Hepatocyte (in vitro differentiated cells): ENCODE data around the gene CASD1.

Experiments used
- CTCF ChIP-seq: fragments of 200-600 bp; sonication (generic); IDR thresholded peaks from 2 replicates; pipeline ENCODE4 v1.5.1; 2016; ENCODE audit warnings: antibody characterized with exemption, mild to moderate bottlenecking; ENCODE audit not compliant: poor library complexity
- EZH2 ChIP-seq: fragments of 200-600 bp; sonication (generic); IDR thresholded peaks from 2 replicates; pipeline ENCODE4 v1.6.1; 2016; ENCODE audit warnings: antibody characterized with exemption, mild to moderate bottlenecking, borderline replicate concordance
- EZH2phosphoT487 ChIP-seq: fragments of 200-600 bp; sonication (generic); IDR thresholded peaks from one replicate; pipeline ENCODE4 v1.6.1; 2018; ENCODE audit warnings: antibody characterized with exemption, mild to moderate bottlenecking, low read depth, moderate library complexity; ENCODE audit not compliant: unreplicated experiment, severe bottlenecking

- TF ChIP-seq CTCF (no peak), EZH2 (no peak), EZH2phosphoT487 (no peak)
Measured at GRCh38 chr7:94513565-94513860, 3.9 kb downstream of the CASD1 start.
